CD14-positive monocyte (primary cell): ENCODE results near the gene S100A4. TPM values are rescaled to one million over a fixed set of nuclear protein-coding genes. Genes with fewer than 3 reads are reported as not detected.

Experiments
- DNase-seq, 3 donors: peaks; one replicate each; pipeline ENCODE4 v3.0.0-alpha.2; 2011 to 2022
- H2AFZ ChIP-seq: 2 replicates; pipeline ENCODE4 v1.6.0; 2012; ENCODE audit warnings: mild to moderate bottlenecking, low read depth, low read length, inconsistent platforms; ENCODE audit not compliant: insufficient read depth, poor library complexity, severe bottlenecking
- H3K27ac ChIP-seq, 2 donors: 1 replicate in 1 of 2; 2 replicates in 1 of 2; pipeline ENCODE4 v1.5.1; 2012 to 2013; ENCODE audit warnings: low read length in 2 of 2, control low read depth in 1 of 2, inconsistent platforms in 1 of 2, low read depth in 1 of 2, mild to moderate bottlenecking in 1 of 2
- H3K27me3 ChIP-seq, 2 donors: one replicate each; pipeline versions ENCODE4 v1.6.0 to v1.6.1; 2011 to 2013; ENCODE audit warnings: low read length in 2 of 2; ENCODE audit not compliant: control insufficient read depth in 2 of 2, insufficient read depth in 2 of 2
- H3K36me3 ChIP-seq, 2 donors: replicated peaks in 1 of 2; 1 replicate in 1 of 2; 2 replicates in 1 of 2; pipeline versions ENCODE4 v1.5.1 to v1.6.1; 2012 to 2013; ENCODE audit warnings: low read length in 2 of 2, control low read depth in 1 of 2, inconsistent platforms in 1 of 2, mild to moderate bottlenecking in 1 of 2; ENCODE audit not compliant: insufficient read depth in 2 of 2, control insufficient read depth in 1 of 2
- H3K4me1 ChIP-seq, 2 donors: 1 replicate in 1 of 2; 2 replicates in 1 of 2; pipeline versions ENCODE4 v1.5.1 to v1.6.1; 2012 to 2013; ENCODE audit warnings: low read length in 2 of 2, control low read depth in 1 of 2, inconsistent platforms in 1 of 2, mild to moderate bottlenecking in 1 of 2, moderate library complexity in 1 of 2; ENCODE audit not compliant: insufficient read depth in 2 of 2, control insufficient read depth in 1 of 2
- H3K4me2 ChIP-seq: replicated peaks from 2 replicates; pipeline ENCODE3; 2012; ENCODE audit warnings: low read length, moderate library complexity, mild to moderate bottlenecking; ENCODE audit not compliant: poor library complexity, severe bottlenecking; ENCODE audit errors: extremely low read depth
- H3K4me3 ChIP-seq, 3 experiments: fragments of 200-600 bp in 1 of 3; sonication (generic) in 1 of 3; replicated peaks in 1 of 3; 1 replicate in 2 of 3; 2 replicates in 1 of 3; pipeline ENCODE4 v1.5.1; 2011 to 2013; ENCODE audit warnings: low read length in 3 of 3, mild to moderate bottlenecking in 3 of 3, control low read depth in 2 of 3, low read depth in 2 of 3, inconsistent platforms in 1 of 3, moderate library complexity in 1 of 3
- H3K79me2 ChIP-seq: 2 replicates; pipeline ENCODE4 v1.6.0; 2012; ENCODE audit warnings: mild to moderate bottlenecking, control low read depth, inconsistent platforms, low read length, moderate library complexity; ENCODE audit not compliant: insufficient read depth
- H3K9ac ChIP-seq: 2 replicates; pipeline ENCODE4 v1.6.0; 2017; ENCODE audit warnings: low read length, mild to moderate bottlenecking; ENCODE audit not compliant: insufficient read depth, poor library complexity, severe bottlenecking
- H3K9me3 ChIP-seq, 2 donors: replicated peaks in 1 of 2; 1 replicate in 1 of 2; 2 replicates in 1 of 2; pipeline versions ENCODE4 v1.5.1 to v1.6.1; 2012 to 2013; ENCODE audit warnings: low read length in 2 of 2, control low read depth in 1 of 2; ENCODE audit not compliant: control insufficient read depth in 1 of 2, insufficient read depth in 1 of 2
- H4K20me1 ChIP-seq: 2 replicates; pipeline ENCODE4 v1.6.0; 2012; ENCODE audit warnings: mild to moderate bottlenecking, low read length, control low read depth, moderate library complexity; ENCODE audit not compliant: insufficient read depth
- H3K27ac Mint-ChIP-seq, 7 donors: one replicate each; pipeline ENCODE4 v1.8.0; 2020; ENCODE audit warnings: mild to moderate bottlenecking in 7 of 7, mixed read lengths in 7 of 7, moderate library complexity in 6 of 7, inconsistent platforms in 2 of 7
- H3K27me3 Mint-ChIP-seq, 3 donors: one replicate each; pipeline ENCODE4 v1.8.0; 2021 to 2022; ENCODE audit warnings: low read depth in 3 of 3, mild to moderate bottlenecking in 3 of 3, mixed read lengths in 3 of 3, moderate library complexity in 3 of 3, inconsistent platforms in 1 of 3
- H3K36me3 Mint-ChIP-seq, 2 donors: one replicate each; pipeline ENCODE4 v1.8.0; 2020; ENCODE audit warnings: mixed read lengths in 2 of 2, inconsistent platforms in 1 of 2, mild to moderate bottlenecking in 1 of 2
- H3K4me1 Mint-ChIP-seq: one replicate; pipeline ENCODE4 v1.8.0; 2020; ENCODE audit warnings: mild to moderate bottlenecking, mixed read lengths
- H3K4me3 Mint-ChIP-seq, 2 donors: one replicate each; pipeline ENCODE4 v1.8.0; 2020; ENCODE audit warnings: mild to moderate bottlenecking in 2 of 2, mixed read lengths in 2 of 2, moderate library complexity in 1 of 2
- H3K9me3 Mint-ChIP-seq, 7 donors: one replicate each; pipeline ENCODE4 v1.8.0; 2020 to 2022; ENCODE audit warnings: mixed read lengths in 7 of 7, mild to moderate bottlenecking in 6 of 7, moderate library complexity in 6 of 7, inconsistent platforms in 2 of 7
- CTCF ChIP-seq: fragments of 200-600 bp; IDR thresholded peaks from one replicate; pipeline ENCODE4 v1.8.0; 2022; ENCODE audit warnings: antibody characterized with exemption, mild to moderate bottlenecking
- WGBS: methylation state at CpG from one replicate; pipeline ENCODE4 v1.1.5; 2013; ENCODE audit warnings: missing lambda C conversion rate; ENCODE audit not compliant: insufficient coverage; 5-methylcytosine and 5-hydroxymethylcytosine counted together
- intact Hi-C, 2 donors: fragments of 100-400 bp; cut with micrococcal nuclease; formaldehyde crosslinking; loops; one replicate each; pipeline versions ENCODE4 v1.15.0 to v1.15.1; 2023
- polyA plus RNA-seq, 3 donors: library from polyadenylated mRNA; depleted of rRNA in 1 of 3; unstranded in 2 of 3; stranded (reverse) in 1 of 3; fragments of 300-500 nt in 2 of 3; fragments of >200 nt in 1 of 3; fragmentation: Illumina TruSeq in 2 of 3; gene quantifications; 1 replicate in 2 of 3; 2 replicates in 1 of 3; pipeline ENCODE4 v1.2.3, GENCODE V29; 2012 to 2021

Gene S100A4
- polyA plus RNA-seq, 3 donors = 4,538 to 7,344 (median 6,092) TPM

- Histone ChIP-seq H3K9ac (no peak overlapping the region), H3K4me1 (peaks cover 61 to 68% of the 10 kb centered on the region in 2 donors), H3K27ac (peak overlapping the region in 1 of 2 donors; percentile 77), H4K20me1 (no peaks in the 10 kb centered on the region), H3K36me3 (no peaks in the 10 kb centered on the region), H3K4me2 (no peak overlapping the region), H3K9me3 (no peaks in the 10 kb centered on the region), H3K27me3 (no peaks in the 10 kb centered on the region), H3K79me2 (no peaks in the 10 kb centered on the region), H3K4me3 (no peak overlapping the region), H2AFZ (no peak overlapping the region)
- H3K4me1 Mint-ChIP-seq = peaks cover 72% of the 10 kb centered on the region
- no peak for TF ChIP-seq CTCF
- peak overlapping the region in 2 of 7 donors; percentile 63 to 83 for H3K27ac Mint-ChIP-seq
- H3K27me3 Mint-ChIP-seq = peaks cover 0 to 6% (median 0%) of the 10 kb centered on the region in 3 donors
- no peaks in the 10 kb centered on the region for H3K36me3 Mint-ChIP-seq
- intact Hi-C loops = loop anchor here (5.0 to 10.0 kb wide), 5 partner anchors 34 to 241 kb away; partner anchors contain the start of genes S100A14 (in 1 of the 2), S100A2 (in 1 of the 2), S100A3 (in 1 of the 2) and S100A4 (in 1 of the 2)
- no peak overlapping the region for H3K4me3 Mint-ChIP-seq
- H3K9me3 Mint-ChIP-seq = no peaks in the 10 kb centered on the region
- 97% methylated on average over 7 of the region's 7 CpGs for WGBS
- no peak for DNase-seq
Measured at GRCh38 chr1:153513666-153514065, 31.9 kb downstream of the S100A4 start.

- no peaks in the 10 kb centered on the region for H3K27me3 ChIP-seq
- H3K4me2 ChIP-seq = no peak overlapping the region
- H3K4me1 ChIP-seq = peaks cover 55 to 62% of the 10 kb centered on the region in 2 donors
- no peak overlapping the region for H3K4me3 ChIP-seq
- no peak overlapping the region for H3K4me3 Mint-ChIP-seq
- H3K27me3 Mint-ChIP-seq = peaks cover 0 to 6% (median 0%) of the 10 kb centered on the region in 3 donors
- no peak overlapping the region for H2AFZ ChIP-seq
- peak overlapping the region in 1 of 2 donors; percentile 3 for H3K27ac ChIP-seq
- no peaks in the 10 kb centered on the region for H3K79me2 ChIP-seq
- no peak for DNase-seq
- TF ChIP-seq CTCF = no peak
- H4K20me1 ChIP-seq = no peaks in the 10 kb centered on the region
- H3K9me3 ChIP-seq = no peaks in the 10 kb centered on the region
- H3K9ac ChIP-seq = no peak overlapping the region
- WGBS = 22% methylated on average over 1 of the region's 3 CpGs
- H3K36me3 Mint-ChIP-seq = no peaks in the 10 kb centered on the region
- intact Hi-C loops = loop anchor here (5.0 to 10.0 kb wide), 5 partner anchors 34 to 242 kb away; partner anchors contain the start of genes S100A14 (in 1 of the 2), S100A2 (in 1 of the 2), S100A3 (in 1 of the 2) and S100A4 (in 1 of the 2)
- peaks cover 65% of the 10 kb centered on the region for H3K4me1 Mint-ChIP-seq
- no peaks in the 10 kb centered on the region for H3K36me3 ChIP-seq
- peak overlapping the region in 3 of 7 donors; percentile 33 to 37 (median 36) for H3K27ac Mint-ChIP-seq
- H3K9me3 Mint-ChIP-seq = no peaks in the 10 kb centered on the region
Measured at GRCh38 chr1:153513023-153513422, 32.6 kb downstream of the S100A4 start.
